ENCODE data around the gene SSTR3.
"Not testable (repeated sequence)": the region's sequence is repeated elsewhere in the genome, so short reads cannot be mapped to it uniquely, and the experiment has no call there.

SSTR3 gene

GRCh38 chr22:37254209-37254866 lies 42.1 kb upstream of the SSTR3 start:
- TF ChIP-seq CTCF (IDR thresholded peaks at IDR 0.05; ENCODE audit: insufficient read depth, low read length, poor library complexity, severe bottlenecking) = no peak
- TF ChIP-seq EZH2phosphoT487 (conservative IDR thresholded peaks at IDR 0.05; ENCODE audit: low read length) = no peak
- no peak overlapping the region for H3K9ac ChIP-seq (ENCODE audit: low read length)
- no peak overlapping the region for H3K4me2 ChIP-seq (ENCODE audit: low read depth, low read length, poor library complexity, severe bottlenecking)
- no peak overlapping the region for H3K27ac ChIP-seq (ENCODE audit: low read depth, low read length)
- H3K4me3 ChIP-seq (ENCODE audit: insufficient read depth, low read length, poor library complexity, severe bottlenecking) = no peak overlapping the region
- no peaks in the 10 kb centered on the region for H3F3A ChIP-seq (ENCODE audit: insufficient read depth)
- H3K27me3 ChIP-seq (ENCODE audit: low read length) = no peaks in the 10 kb centered on the region
- H3K79me2 ChIP-seq (ENCODE audit: insufficient read depth, low read length) = no peaks in the 10 kb centered on the region
- H2AFZ ChIP-seq (ENCODE audit: low read depth, low read length, severe bottlenecking) = no peak overlapping the region
- H3K9me2 ChIP-seq (replicated peaks; ENCODE audit: insufficient read depth, low read length) = no peaks in the 10 kb centered on the region
- no peaks in the 10 kb centered on the region for H3K9me3 ChIP-seq (ENCODE audit: insufficient read depth, low read length)
- H3K36me3 ChIP-seq (ENCODE audit: low read length) = no peaks in the 10 kb centered on the region
- H4K20me1 ChIP-seq (ENCODE audit: low read depth, low read length) = no peaks in the 10 kb centered on the region

- Histone ChIP-seq H3K79me2 (ENCODE audit: insufficient read depth, low read length) (no peaks in the 10 kb centered on the region), H3K9me3 (ENCODE audit: insufficient read depth, low read length) (no peaks in the 10 kb centered on the region), H3K36me3 (ENCODE audit: low read length) (no peaks in the 10 kb centered on the region), H3K9ac (ENCODE audit: low read length) (no peak overlapping the region), H3K27ac (ENCODE audit: low read depth, low read length) (no peak overlapping the region), H3F3A (ENCODE audit: insufficient read depth) (no peaks in the 10 kb centered on the region), H2AFZ (ENCODE audit: low read depth, low read length, severe bottlenecking) (no peak overlapping the region), H3K4me2 (ENCODE audit: low read depth, low read length, poor library complexity, severe bottlenecking) (no peak overlapping the region), H3K27me3 (ENCODE audit: low read length) (no peaks in the 10 kb centered on the region), H4K20me1 (ENCODE audit: low read depth, low read length) (no peaks in the 10 kb centered on the region), H3K4me3 (ENCODE audit: insufficient read depth, low read length, poor library complexity, severe bottlenecking) (no peak overlapping the region), H3K9me2 (replicated peaks; ENCODE audit: insufficient read depth, low read length) (no peaks in the 10 kb centered on the region)
- TF ChIP-seq CTCF (IDR thresholded peaks at IDR 0.05; ENCODE audit: insufficient read depth, low read length, poor library complexity, severe bottlenecking) (no peak), EZH2phosphoT487 (conservative IDR thresholded peaks at IDR 0.05; ENCODE audit: low read length) (no peak)
These were observed 40.9 kb upstream of the SSTR3 start for GRCh38 chr22:37253126-37253660.

GRCh38 chr22:37251836-37252235 lies 39.6 kb upstream of the SSTR3 start:
- H3K9ac ChIP-seq (ENCODE audit: low read length); H3K36me3 ChIP-seq (ENCODE audit: low read length); H3K27me3 ChIP-seq (ENCODE audit: low read length); H3K79me2 ChIP-seq (ENCODE audit: insufficient read depth, low read length); H3K4me3 ChIP-seq (ENCODE audit: insufficient read depth, low read length, poor library complexity, severe bottlenecking); H3K9me2 ChIP-seq (replicated peaks; ENCODE audit: insufficient read depth, low read length); H3K27ac ChIP-seq (ENCODE audit: low read depth, low read length); H3K9me3 ChIP-seq (ENCODE audit: insufficient read depth, low read length); H3F3A ChIP-seq (ENCODE audit: insufficient read depth); H3K4me2 ChIP-seq (ENCODE audit: low read depth, low read length, poor library complexity, severe bottlenecking); H2AFZ ChIP-seq (ENCODE audit: low read depth, low read length, severe bottlenecking); H4K20me1 ChIP-seq (ENCODE audit: low read depth, low read length): not testable (repeated sequence)

GRCh38 chr22:37249986-37250385 lies 37.7 kb upstream of the SSTR3 start:
- no peaks in the 10 kb centered on the region for H4K20me1 ChIP-seq (ENCODE audit: low read depth, low read length)
- no peaks in the 10 kb centered on the region for H3K9me2 ChIP-seq (replicated peaks; ENCODE audit: insufficient read depth, low read length)
- H3F3A ChIP-seq (ENCODE audit: insufficient read depth) = peaks cover 12% of the 10 kb centered on the region
- H3K79me2 ChIP-seq (ENCODE audit: insufficient read depth, low read length) = no peaks in the 10 kb centered on the region
- TF ChIP-seq EZH2phosphoT487 (conservative IDR thresholded peaks at IDR 0.05; ENCODE audit: low read length) = no peak
- no peak for TF ChIP-seq CTCF (IDR thresholded peaks at IDR 0.05; ENCODE audit: insufficient read depth, low read length, poor library complexity, severe bottlenecking)
- H3K36me3 ChIP-seq (ENCODE audit: low read length) = no peaks in the 10 kb centered on the region
- no peak overlapping the region for H3K9ac ChIP-seq (ENCODE audit: low read length)
- H3K27ac ChIP-seq (ENCODE audit: low read depth, low read length) = no peak overlapping the region
- H3K9me3 ChIP-seq (ENCODE audit: insufficient read depth, low read length) = no peaks in the 10 kb centered on the region
- no peak overlapping the region for H3K4me2 ChIP-seq (ENCODE audit: low read depth, low read length, poor library complexity, severe bottlenecking)
- H3K27me3 ChIP-seq (ENCODE audit: low read length) = no peaks in the 10 kb centered on the region
- H3K4me3 ChIP-seq (ENCODE audit: insufficient read depth, low read length, poor library complexity, severe bottlenecking) = no peak overlapping the region
- H2AFZ ChIP-seq (ENCODE audit: low read depth, low read length, severe bottlenecking) = no peak overlapping the region
